Tibial nerve (tissue), 4 donors: Measurements from ENCODE around the gene ART1. TPM values are rescaled to one million over a fixed set of nuclear protein-coding genes. Genes with fewer than 3 reads are reported as not detected.

ENCODE experiments used
- DNase-seq, 2 donors: peaks; one replicate each; pipeline ENCODE4 v3.0.0-alpha.2; 2019; ENCODE audit warnings: low spot score in 2 of 2
- H3K27ac ChIP-seq, 4 donors: fragments of 200-600 bp; sonication (generic) in 3 of 4; one replicate each; pipeline ENCODE4 v1.5.1; 2017 to 2019; ENCODE audit warnings: mild to moderate bottlenecking in 1 of 4
- H3K27me3 ChIP-seq, 2 donors: fragments of 200-600 bp; sonication (generic) in 1 of 2; one replicate each; pipeline versions ENCODE4 v1.5.1 to v1.6.0; 2017 to 2019
- H3K36me3 ChIP-seq, 3 donors: fragments of 200-600 bp; sonication (generic); one replicate each; pipeline ENCODE4 v1.5.1; 2018 to 2019
- H3K4me1 ChIP-seq, 4 donors: fragments of 200-600 bp; sonication (generic) in 3 of 4; one replicate each; pipeline ENCODE4 v1.5.1; 2017 to 2019
- H3K4me3 ChIP-seq, 4 donors: fragments of 200-600 bp; sonication (generic) in 3 of 4; one replicate each; pipeline ENCODE4 v1.5.1; 2017 to 2019; ENCODE audit warnings: mild to moderate bottlenecking in 1 of 4, moderate library complexity in 1 of 4
- H3K9me3 ChIP-seq, 4 donors: fragments of 200-600 bp; sonication (generic) in 3 of 4; one replicate each; pipeline ENCODE4 v1.5.1; 2017 to 2019
- CTCF ChIP-seq, 5 experiments: fragments of 200-600 bp in 3 of 5; fragments of 450-650 bp in 2 of 5; sonication (generic) in 3 of 5; IDR thresholded peaks; one replicate each; pipeline ENCODE4 v1.5.1; 2016 to 2019; ENCODE audit warnings: antibody characterized with exemption in 5 of 5, mild to moderate bottlenecking in 3 of 5, moderate library complexity in 2 of 5
- EP300 ChIP-seq, 2 donors: sonication (generic); formaldehyde crosslinking; IDR thresholded peaks; one replicate each; pipeline ENCODE4 v1.6.1; 2017; ENCODE audit warnings: antibody characterized with exemption in 2 of 2, mild to moderate bottlenecking in 1 of 2
- POLR2A ChIP-seq, 2 donors: fragments of 450-650 bp; IDR thresholded peaks; one replicate each; pipeline ENCODE4 v1.6.1; 2017; ENCODE audit warnings: antibody characterized with exemption in 2 of 2, mild to moderate bottlenecking in 2 of 2, moderate library complexity in 2 of 2
- WGBS, 2 donors: methylation state at CpG; one replicate each; pipeline ENCODE4 v1.1.5; 2018; 5-methylcytosine and 5-hydroxymethylcytosine counted together
- total RNA-seq, 4 donors: library from RNA; depleted of rRNA; stranded (reverse); fragments of >200 nt; gene quantifications; one replicate each; pipeline ENCODE4 v1.1.0, GENCODE V29; 2016

ART1 gene
- total RNA-seq, 4 donors from 2014 or later: 2.4 to 2.8 TPM; not detected in 2

- Histone ChIP-seq H3K27ac (no peak overlapping the region), H3K27me3 (no peaks in the 10 kb centered on the region), H3K4me3 (no peak overlapping the region), H3K9me3 (peaks cover 0 to 8% (median 0%) of the 10 kb centered on the region in 4 donors), H3K4me1 (no peaks in the 10 kb centered on the region), H3K36me3 (no peaks in the 10 kb centered on the region)
- peak; percentile 51 to 80 (median 56) for TF ChIP-seq CTCF (IDR thresholded peaks at IDR 0.05)
- no peak for TF ChIP-seq EP300 (IDR thresholded peaks at IDR 0.05)
- WGBS, 2 donors: 52 to 66% methylated on average over 7 of the region's 7 CpGs
- peak in 1 of 2 donors; percentile 46 for DNase-seq
Measured at GRCh38 chr11:3609416-3610265, 35.3 kb upstream of the ART1 start.

- Histone ChIP-seq H3K4me3 (no peak overlapping the region), H3K9me3 (peaks cover 0 to 8% (median 0%) of the 10 kb centered on the region in 4 donors), H3K36me3 (no peaks in the 10 kb centered on the region), H3K27ac (no peak overlapping the region), H3K27me3 (no peaks in the 10 kb centered on the region), H3K4me1 (no peaks in the 10 kb centered on the region)
- TF ChIP-seq CTCF (IDR thresholded peaks at IDR 0.05) (no peak), POLR2A (IDR thresholded peaks at IDR 0.05) (no peak), EP300 (IDR thresholded peaks at IDR 0.05) (no peak)
- WGBS, 2 donors: 68 to 77% methylated on average over 4 of the region's 4 CpGs
- DNase-seq: no peak
Measured at GRCh38 chr11:3610846-3611245, 34.1 kb upstream of the ART1 start.

GRCh38 chr11:3611976-3612678 lies 32.8 kb upstream of the ART1 start:
- TF ChIP-seq CTCF (IDR thresholded peaks at IDR 0.05) (no peak), POLR2A (IDR thresholded peaks at IDR 0.05) (no peak), EP300 (IDR thresholded peaks at IDR 0.05) (no peak)
- 76 to 84% methylated on average over 3 of the region's 3 CpGs for WGBS, 2 donors
- Histone ChIP-seq H3K36me3 (no peaks in the 10 kb centered on the region), H3K27me3 (no peaks in the 10 kb centered on the region), H3K9me3 (peaks cover 0 to 8% (median 0%) of the 10 kb centered on the region in 4 donors), H3K4me1 (no peaks in the 10 kb centered on the region), H3K4me3 (no peak overlapping the region), H3K27ac (no peak overlapping the region)
- DNase-seq: no peak

- peaks cover 0 to 8% (median 0%) of the 10 kb centered on the region in 4 donors for H3K9me3 ChIP-seq
- WGBS, 2 donors: 69 to 75% methylated on average over 10 of the region's 10 CpGs
- no peak overlapping the region for H3K4me3 ChIP-seq
- H3K27me3 ChIP-seq: no peaks in the 10 kb centered on the region
- no peak overlapping the region for H3K27ac ChIP-seq
- no peaks in the 10 kb centered on the region for H3K36me3 ChIP-seq
- no peak for DNase-seq
- TF ChIP-seq POLR2A (IDR thresholded peaks at IDR 0.05): no peak
- TF ChIP-seq EP300 (IDR thresholded peaks at IDR 0.05): no peak
- no peaks in the 10 kb centered on the region for H3K4me1 ChIP-seq
Measured at GRCh38 chr11:3613998-3614741, 30.8 kb upstream of the ART1 start.

GRCh38 chr11:3614742-3615171 lies 30.2 kb upstream of the ART1 start:
- no peaks in the 10 kb centered on the region for H3K36me3 ChIP-seq
- no peak overlapping the region for H3K27ac ChIP-seq
- TF ChIP-seq EP300 (IDR thresholded peaks at IDR 0.05) (no peak), CTCF (IDR thresholded peaks at IDR 0.05) (no peak), POLR2A (IDR thresholded peaks at IDR 0.05) (no peak)
- H3K9me3 ChIP-seq: peaks cover 0 to 8% (median 0%) of the 10 kb centered on the region in 4 donors
- H3K4me3 ChIP-seq: no peak overlapping the region
- no peaks in the 10 kb centered on the region for H3K4me1 ChIP-seq
- no peaks in the 10 kb centered on the region for H3K27me3 ChIP-seq
- 77 to 83% methylated on average over 5 of the region's 5 CpGs for WGBS, 2 donors
- DNase-seq: no peak
